ENCODE measurements around the gene SLC34A3. TPM values are rescaled to one million over a fixed set of nuclear protein-coding genes. Genes with fewer than 3 reads are reported as not detected.

Gene SLC34A3
- total and polyA plus RNA-seq, 2 of the 8 experiments (the other 6 are each of a cell fraction or from before 2014, with no cell fraction given): 0.08 TPM; not detected in 1

- Histone ChIP-seq H2BK15ac (ENCODE audit: low read length) (no peak overlapping the region), H3K36me3 (ENCODE audit: control insufficient read depth in 2 of 4, insufficient read depth in 4 of 4, low read length in 3 of 4) (no peaks in the 10 kb centered on the region; a peak in 1 of 8 replicates), H2BK12ac (ENCODE audit: low read depth, low read length) (no peak overlapping the region), H3K23ac (ENCODE audit: insufficient read length) (no peak overlapping the region), H2BK120ac (replicated peaks; ENCODE audit: low read depth, low read length) (no peak overlapping the region), H4K5ac (ENCODE audit: insufficient read length, low read depth, low read length) (no peak overlapping the region), H3K4me2 (ENCODE audit: insufficient read depth in 1 of 2, low read depth in 2 of 2, low read length in 2 of 2) (no peak overlapping the region), H3K14ac (ENCODE audit: insufficient read length) (no peak overlapping the region), H3K4me1 (replicated peaks in 1 of 4; ENCODE audit: control insufficient read depth in 3 of 4, insufficient read depth in 4 of 4, low read length in 3 of 4) (peaks cover 0 to 24% (median 14%) of the 10 kb centered on the region in 4 experiments; a peak in 6 of 7 replicates), H2AFZ (ENCODE audit: low read length) (no peak overlapping the region), H4K8ac (ENCODE audit: extremely low read depth, insufficient read depth, low read length) (no peak overlapping the region), H3K79me1 (ENCODE audit: low read depth, low read length) (peaks cover 22% of the 10 kb centered on the region), H3K23me2 (ENCODE audit: low read depth, low read length) (peaks cover 3% of the 10 kb centered on the region; the same call in 1 of the 2 replicates), H3K9ac (replicated peaks in 1 of 4; ENCODE audit: extremely low read depth in 1 of 4, low read depth in 3 of 4, low read length in 3 of 4) (no peak overlapping the region), H3K9me3 (ENCODE audit: insufficient read depth in 2 of 2, low read depth in 1 of 2, low read length in 1 of 2) (no peaks in the 10 kb centered on the region), H3K27ac (ENCODE audit: low read depth, low read length) (no peak overlapping the region), H3K18ac (ENCODE audit: extremely low read depth, low read length) (no peak overlapping the region), H3K4ac (replicated peaks; ENCODE audit: insufficient read length, low read depth, low read length) (no peak overlapping the region), H2BK20ac (ENCODE audit: low read length) (no peak overlapping the region), H3K79me2 (ENCODE audit: control insufficient read depth in 1 of 2, insufficient read depth in 2 of 2, low read length in 2 of 2) (peaks cover 0 to 22% of the 10 kb centered on the region in 2 experiments; a peak in 1 of 4 replicates), H4K20me1 (replicated peaks in 1 of 2; ENCODE audit: control insufficient read depth in 1 of 2, insufficient read depth in 2 of 2, low read length in 2 of 2) (peaks cover 11 to 30% of the 10 kb centered on the region in 2 experiments), H4K91ac (replicated peaks; ENCODE audit: insufficient read length, low read length) (no peak overlapping the region), H3K4me3 (ENCODE audit: extremely low read depth in 1 of 4, insufficient read depth in 2 of 4, low read depth in 3 of 4, low read length in 4 of 4) (no peak overlapping the region), H2AK5ac (ENCODE audit: low read depth, low read length) (no peak overlapping the region), H2BK5ac (ENCODE audit: low read depth, low read length) (no peak overlapping the region), H3K27me3 (replicated peaks in 1 of 4; ENCODE audit: control insufficient read depth in 3 of 4, extremely low read depth in 1 of 4, insufficient read depth in 3 of 4, low read length in 3 of 4) (no peaks in the 10 kb centered on the region), H3K56ac (replicated peaks; ENCODE audit: insufficient read length, low read depth, low read length) (no peak overlapping the region)
- ChIA-PET POLR2A (ENCODE audit: partially characterized antibody) (interaction anchor here (0.8 to 11.0 kb wide), 12 partner anchors 11 to 68 kb away, joined by 3 to 107 read pairs (median 6); partner anchors contain the start of genes LRRC26, NDOR1, TMEM203 and TMEM210), CTCF (ENCODE audit: partially characterized antibody) (interaction anchor here (0.6 to 14.0 kb wide), 17 partner anchors 9 to 167 kb away, joined by 3 to 204 read pairs (median 3); partner anchors contain the start of genes CYSRT1, LRRC26, NDOR1 and RNF208)
- no peak for TF ChIP-seq EZH2 (IDR thresholded peaks at IDR 0.05; ENCODE audit: low read depth, low read length, severe bottlenecking)
- no peak for TF ChIP-seq SP4 (IDR thresholded peaks at IDR 0.05; ENCODE audit: low read length)
- FAIRE-seq: no peak
- DNase-seq (ENCODE audit: low read depth in 1 of 2, low spot score in 2 of 2): no peak
- WGBS, 2 experiments (ENCODE audit: extremely low coverage in 1 of 2, insufficient coverage in 1 of 2, insufficient read length in 1 of 2, insufficient replicate concordance in 2 of 2, low coverage in 1 of 2, low lambda C conversion rate in 2 of 2, missing lambda C conversion rate in 1 of 2): 89% methylated on average over 20 of the region's 21 CpGs; no CpG with 5 or more reads in 1 of the 2 experiments
Measured at GRCh38 chr9:137195525-137196220, 35.0 kb upstream of the SLC34A3 start.

All from H1 (cell line).